GM12872 (cell line): ENCODE measurements around the gene ZNF561.

ENCODE experiments used
- CTCF ChIP-seq: IDR thresholded peaks from 3 replicates; pipeline ENCODE4 v1.5.1; 2011; ENCODE audit warnings: low read depth, mild to moderate bottlenecking, low read length, moderate library complexity; ENCODE audit not compliant: insufficient read depth

ZNF561 gene

GRCh38 chr19:9621156-9622037 is at the start of gene ZNF561:
Gene ZNF561 (minus strand): TSS chr19:9621232. CDS start chr19:9619456, 1,776 bp downstream.
- no peak for TF ChIP-seq CTCF

DNA sequence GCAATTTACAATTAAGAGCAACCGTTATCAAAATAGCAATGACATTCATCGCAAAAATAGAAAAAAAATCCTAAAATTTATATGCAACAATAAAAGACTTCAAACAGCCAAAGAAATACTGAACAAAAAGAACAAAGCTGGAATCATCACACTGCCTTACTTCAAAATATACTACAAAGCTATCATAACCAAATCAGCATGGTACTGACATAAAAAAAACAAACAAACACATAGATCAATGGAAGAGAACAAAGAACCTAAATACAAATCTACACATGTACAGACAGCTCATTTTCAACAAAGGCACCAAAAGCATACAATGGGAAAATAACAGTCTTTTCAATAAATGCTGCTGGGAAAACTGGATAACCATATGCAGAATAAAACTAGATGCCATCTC is 47.5 kb upstream of the ZNF561 start:
- no peak for TF ChIP-seq CTCF

DNA sequence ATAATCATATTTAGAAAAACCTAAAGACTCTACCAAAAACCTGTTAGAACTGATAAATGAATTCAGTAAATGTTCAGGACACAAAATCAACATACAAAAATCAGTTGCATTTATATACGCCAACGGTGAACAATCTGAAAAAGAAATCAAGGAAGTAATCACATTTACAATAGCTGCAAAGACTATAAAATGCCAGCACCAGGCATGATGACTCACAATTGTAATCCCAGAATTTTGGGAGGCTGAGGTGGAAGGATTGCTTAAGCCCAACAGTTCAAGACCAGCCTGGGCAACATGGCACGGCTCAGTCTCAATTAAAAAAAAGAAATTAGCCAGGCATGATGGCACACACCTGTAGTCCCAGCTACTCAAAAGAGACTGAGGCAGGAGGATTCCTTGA is 46.9 kb upstream of the ZNF561 start:
- no peak for TF ChIP-seq CTCF

- TF ChIP-seq CTCF = no peak
These were observed 37.7 kb upstream of the ZNF561 start for GRCh38 chr19:9658769-9659168.

DNA sequence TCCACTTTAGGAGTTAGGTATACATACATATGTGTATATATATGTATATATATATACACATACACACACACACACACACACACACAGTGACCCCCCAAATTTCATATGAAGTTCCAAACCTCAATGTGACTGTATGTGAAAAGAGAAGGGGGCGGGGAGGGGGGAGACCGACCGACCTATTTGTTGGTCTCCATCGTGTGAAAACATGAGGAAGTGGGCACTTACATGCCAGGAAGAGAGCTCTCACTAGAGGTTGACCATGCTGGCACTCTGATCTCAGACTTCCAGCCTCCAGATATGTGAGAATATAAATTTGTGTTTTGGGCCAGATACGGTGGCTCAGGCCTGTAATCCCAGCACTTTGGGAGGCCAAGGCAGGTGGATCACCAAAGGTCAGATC is 29.3 kb upstream of the ZNF561 start:
- no peak for TF ChIP-seq CTCF

GRCh38 chr19:9645472-9645871 is 24.4 kb upstream of the ZNF561 start:
- TF ChIP-seq CTCF = no peak

DNA sequence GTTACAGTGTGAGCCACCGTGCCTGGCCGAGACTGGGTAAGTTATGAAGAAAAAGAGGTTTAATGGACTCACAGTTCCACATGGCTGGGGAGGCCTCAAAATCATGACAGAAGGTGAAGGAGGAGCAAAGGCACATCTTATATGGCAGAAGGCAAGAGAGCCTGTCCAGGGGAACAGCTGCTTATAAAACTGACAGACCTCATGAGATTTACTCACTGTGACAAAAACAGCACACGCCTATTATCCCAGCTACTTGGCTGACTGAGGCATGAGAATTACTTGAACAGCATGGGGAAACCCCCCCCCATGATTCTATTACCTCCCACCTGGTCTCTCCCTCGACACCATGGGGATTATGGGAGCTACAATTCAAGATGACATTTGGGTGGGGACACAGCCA is 23.4 kb upstream of the ZNF561 start:
- TF ChIP-seq CTCF = no peak
